GM12878 (cell line): ENCODE measurements around the gene DACT3. TPM values are rescaled to one million over a fixed set of nuclear protein-coding genes. Genes with fewer than 3 reads are reported as not detected.

Experiments used
- ATAC-seq: fragments of 200-7000 bp; cut with Tn5 transposase; 3 replicates; pipeline ENCODE4 v1.9.1; 2020; ENCODE audit warnings: mild to moderate bottlenecking, moderate library complexity
- BruUV-seq: library from RNA; stranded (reverse); fragments of 400-500 nt; replicated peaks from 2 replicates; lab custom pipeline; 2021; lab: Mats Ljungman, UMichigan
- CTCF ChIA-PET: fragments of 300-600 bp; sonication (Branson Sonifier 250); formaldehyde crosslinking; extraction: SDS; loops from one replicate; lab custom pipeline; 2021; ENCODE audit warnings: inconsistent platforms; lab: Yijun Ruan, JAX
- POLR2A ChIA-PET: fragments of 350-600 bp; formaldehyde crosslinking; extraction: SDS; loops from one replicate; lab custom pipeline; 2021; ENCODE audit warnings: inconsistent platforms; lab: Charles Lee
- RAD21 ChIA-PET: fragments of 300-600 bp; sonication (Branson Sonifier 250); formaldehyde crosslinking; loops from one replicate; lab custom pipeline; 2023; ENCODE audit warnings: antibody characterized with exemption; ENCODE audit not compliant: unreplicated experiment; lab: Charles Lee
- SMC1A ChIA-PET: fragments of 300-600 bp; sonication (Branson Sonifier 250); formaldehyde crosslinking; loops from one replicate; lab custom pipeline; 2023; ENCODE audit not compliant: unreplicated experiment, uncharacterized antibody; lab: Charles Lee
- DNase-seq: peaks from one replicate; pipeline ENCODE4 v3.0.0-alpha.2; 2011; ENCODE audit warnings: low read depth, low spot score
- FAIRE-seq: peaks from 3 replicates; lab custom pipeline; 2011; peaks lifted over from hg19 to GRCh38; lab: Jason Lieb, UNC
- H2AFZ ChIP-seq: 2 replicates; pipeline ENCODE4 v1.6.0; 2011; ENCODE audit warnings: low read depth, low read length, control low read depth; ENCODE audit not compliant: control insufficient read depth
- H3K27ac ChIP-seq: 2 replicates; pipeline ENCODE4 v1.5.1; 2011; ENCODE audit warnings: control low read depth; ENCODE audit not compliant: control insufficient read depth, insufficient read depth
- H3K27me3 ChIP-seq, 2 experiments: replicated peaks in 1 of 2; 2 replicates each; pipeline versions ENCODE4 v1.6.0 to v1.6.1; 2011; ENCODE audit warnings: low read length in 1 of 2; ENCODE audit not compliant: control insufficient read depth in 2 of 2, insufficient read depth in 2 of 2
- H3K36me3 ChIP-seq, 2 experiments: 2 replicates each; pipeline ENCODE4 v1.5.1; 2011; ENCODE audit warnings: low read length in 1 of 2; ENCODE audit not compliant: control insufficient read depth in 2 of 2, insufficient read depth in 2 of 2
- H3K4me1 ChIP-seq: 2 replicates; pipeline ENCODE4 v1.6.1; 2011; ENCODE audit warnings: mild to moderate bottlenecking, low read length, moderate library complexity, mixed read lengths; ENCODE audit not compliant: control insufficient read depth, insufficient read depth
- H3K4me2 ChIP-seq: 2 replicates; pipeline ENCODE4 v1.6.0; 2011; ENCODE audit warnings: control low read depth; ENCODE audit not compliant: control insufficient read depth, insufficient read depth
- H3K4me3 ChIP-seq: fragments of 200-600 bp; sonication (generic); 2 replicates; pipeline ENCODE4 v1.5.1; 2016
- H3K79me2 ChIP-seq: 2 replicates; pipeline ENCODE4 v1.6.0; 2011; ENCODE audit warnings: low read length; ENCODE audit not compliant: control insufficient read depth, insufficient read depth
- H3K9ac ChIP-seq: 2 replicates; pipeline ENCODE4 v1.8.0; 2011; ENCODE audit warnings: low read length, control low read depth, mixed read lengths; ENCODE audit not compliant: control insufficient read depth, insufficient read depth
- H3K9me3 ChIP-seq: replicated peaks from 3 replicates; pipeline ENCODE4 v1.5.1; 2011; ENCODE audit warnings: mild to moderate bottlenecking, low read length; ENCODE audit not compliant: control insufficient read depth, insufficient read depth
- H4K20me1 ChIP-seq: 2 replicates; pipeline ENCODE4 v1.6.0; 2011; ENCODE audit not compliant: control insufficient read depth, insufficient read depth
- ASH2L ChIP-seq: fragments of 300-600, 200-600 bp; sonication (generic); IDR thresholded peaks from 2 replicates; pipeline ENCODE4 v1.6.1; 2017; ENCODE audit warnings: low read depth, mild to moderate bottlenecking, borderline replicate concordance
- BACH1 ChIP-seq: fragments of 450-650 bp; IDR thresholded peaks from 2 replicates; pipeline ENCODE4 v1.6.1; 2017; ENCODE audit warnings: mild to moderate bottlenecking, borderline replicate concordance
- CBX5 ChIP-seq: sonication (generic); IDR thresholded peaks from 2 replicates; pipeline ENCODE4 v1.6.1; 2016; ENCODE audit warnings: low read depth, moderate library complexity, mild to moderate bottlenecking, inconsistent platforms
- CREB1 ChIP-seq: IDR thresholded peaks from 2 replicates; pipeline ENCODE4 v1.6.1; 2012; ENCODE audit warnings: low read depth, mild to moderate bottlenecking, inconsistent platforms
- CREM ChIP-seq: IDR thresholded peaks from 2 replicates; pipeline ENCODE4 v1.6.1; 2014; ENCODE audit warnings: antibody characterized with exemption, low read depth
- HSF1 ChIP-seq: fragments of 150-350 bp; IDR thresholded peaks from 2 replicates; pipeline ENCODE4 v1.6.1; 2014; ENCODE audit warnings: mild to moderate bottlenecking, low read depth, low read length
- MAX ChIP-seq: IDR thresholded peaks from 2 replicates; pipeline ENCODE4 v1.6.1; 2012; ENCODE audit warnings: low read depth, low read length, improper control_type of control experiment
- NFYA ChIP-seq: IDR thresholded peaks from 2 replicates; pipeline ENCODE4 v1.6.1; 2011; ENCODE audit warnings: low read depth, mild to moderate bottlenecking, low read length, improper control_type of control experiment, borderline replicate concordance
- NFYB ChIP-seq: IDR thresholded peaks from 2 replicates; pipeline ENCODE4 v1.6.1; 2011; ENCODE audit warnings: low read depth, mild to moderate bottlenecking, low read length, improper control_type of control experiment, moderate library complexity; ENCODE audit not compliant: insufficient read depth
- SMARCA5 ChIP-seq: fragments of 450-650 bp; IDR thresholded peaks from 2 replicates; pipeline ENCODE4 v1.6.1; 2017; ENCODE audit warnings: mild to moderate bottlenecking
- SMC3 ChIP-seq: IDR thresholded peaks from 2 replicates; pipeline ENCODE4 v1.6.1; 2011; ENCODE audit warnings: low read length, improper control_type of control experiment, borderline replicate concordance
- STAT1 ChIP-seq: fragments of 450-650 bp; conservative IDR thresholded peaks from 2 replicates; pipeline ENCODE4 v1.6.1; 2014; ENCODE audit warnings: antibody characterized with exemption, mild to moderate bottlenecking
- YY1 ChIP-seq: IDR thresholded peaks from 2 replicates; pipeline ENCODE4 v1.6.1; 2011; ENCODE audit warnings: low read depth, mild to moderate bottlenecking, low read length
- ZBTB11 ChIP-seq: fragments of 450-650 bp; formaldehyde crosslinking; IDR thresholded peaks from 2 replicates; pipeline ENCODE4 v1.5.0; 2022; ENCODE audit warnings: mild to moderate bottlenecking, missing genetic modification characterization
- ZBTB40 ChIP-seq: fragments of 450-650 bp; IDR thresholded peaks from 2 replicates; pipeline ENCODE4 v1.6.1; 2016; ENCODE audit warnings: mild to moderate bottlenecking, moderate library complexity, borderline replicate concordance
- WGBS: methylation state at CpG from one replicate; pipeline ENCODE4 v1.1.6; 2016; ENCODE audit warnings: low lambda C conversion rate; ENCODE audit not compliant: insufficient replicate concordance, insufficient coverage; ENCODE audit errors: missing lambda C conversion rate; 5-methylcytosine and 5-hydroxymethylcytosine counted together
- in situ Hi-C: fragments of 300-500 bp; cut with MboI; formaldehyde crosslinking; loops from 9 replicates; pipeline ENCODE4 v1.14.3; 2018; ENCODE audit warnings: mixed read lengths
- intact Hi-C: fragments of 100-400 bp; cut with micrococcal nuclease; formaldehyde crosslinking; loops from one replicate; pipeline ENCODE4 v1.14.2; 2022; ENCODE audit not compliant: unreplicated experiment
- polyA plus RNA-seq, 11 experiments: library from polyadenylated mRNA; depleted of rRNA in 4 of 11; unstranded in 6 of 11; stranded (reverse) in 5 of 11; fragments of >200 nt; fragmentation: Nextera tagmentation in 4 of 11; fragmentation: Illumina TruSeq in 1 of 11; extraction: Ambion mirVana in 4 of 11; extraction: Trizol in 1 of 11; gene quantifications; 1 replicate in 1 of 11; 2 replicates in 10 of 11; pipeline versions ENCODE4 v1.2.1 to v1.2.3, GENCODE V29; 2011 to 2016; ENCODE audit warnings: inconsistent platforms in 2 of 11, missing spikeins in 2 of 11, low read depth in 1 of 11
- total RNA-seq, 4 experiments: library from RNA; depleted of rRNA in 3 of 4; stranded (reverse); fragments of >200 nt in 3 of 4; fragmentation: Illumina TruSeq in 1 of 4; extraction: Trizol in 1 of 4; gene quantifications; 2 replicates each; pipeline versions ENCODE4 v1.2.1 to v1.2.3, GENCODE V29; 2013 to 2021

Gene DACT3
- total and polyA plus RNA-seq, 10 of the 15 experiments (the other 5 are each of a cell fraction or from before 2014, with no cell fraction given) = 0.05 to 2.5 (median 0.35) TPM; not detected in 1

- ChIA-PET POLR2A (no interaction called here), RAD21 (no interaction called here), SMC1A (no interaction called here), CTCF (no interaction called here)
- H3K4me3 ChIP-seq = no peak overlapping the region
- H4K20me1 ChIP-seq = no peaks in the 10 kb centered on the region
- H3K36me3 ChIP-seq = peaks cover 31 to 35% of the 10 kb centered on the region in 2 experiments
- no peak for DNase-seq
- H3K79me2 ChIP-seq = no peaks in the 10 kb centered on the region
- intact Hi-C loops (loop anchor here (5.0 kb wide), 1 partner anchor 42 kb away; no protein-coding TSS in a partner anchor), in situ Hi-C loops (no loop called here)
- BruUV-seq = no TSS peak
- no peak for ATAC-seq
- TF ChIP-seq NFYA (no peak), STAT1 (no peak), SMARCA5 (no peak), ASH2L (no peak), CREB1 (no peak), MAX (no peak), SMC3 (no peak), YY1 (no peak), CBX5 (no peak), BACH1 (no peak), NFYB (no peak), CREM (no peak), ZBTB40 (no peak), HSF1 (no peak), ZBTB11 (no peak)
- no peak overlapping the region for H3K27ac ChIP-seq
- no peaks in the 10 kb centered on the region for H3K4me1 ChIP-seq
- no peak overlapping the region for H3K9ac ChIP-seq
- H3K27me3 ChIP-seq = no peaks in the 10 kb centered on the region
- no peak for FAIRE-seq
- H3K4me2 ChIP-seq = no peak overlapping the region
- H2AFZ ChIP-seq = no peak overlapping the region
- no peaks in the 10 kb centered on the region for H3K9me3 ChIP-seq
- 99% methylated on average over 9 of the region's 13 CpGs for WGBS
These were observed 39.7 kb upstream of the DACT3 start for GRCh38 chr19:46700704-46701103.
